KMS-11 (cell line): ENCODE measurements around the gene NTN3.

ENCODE experiments used
- H2AFZ ChIP-seq: fragments of 200-600 bp; sonication (generic); 2 replicates; pipeline ENCODE4 v1.6.1; 2016; ENCODE audit warnings: antibody characterized with exemption, mixed run types, low read depth
- H3K27ac ChIP-seq: fragments of 200-600 bp; sonication (generic); 2 replicates; pipeline ENCODE4 v1.6.1; 2016; ENCODE audit warnings: mild to moderate bottlenecking, mixed run types
- H3K27me3 ChIP-seq: fragments of 200-600 bp; sonication (generic); 2 replicates; pipeline ENCODE4 v1.6.1; 2017; ENCODE audit warnings: mild to moderate bottlenecking, low read depth, mixed run types, moderate library complexity; ENCODE audit not compliant: insufficient read depth
- H3K36me3 ChIP-seq: fragments of 200-600 bp; sonication (generic); 2 replicates; pipeline ENCODE4 v1.6.1; 2017; ENCODE audit warnings: mild to moderate bottlenecking, mixed run types; ENCODE audit not compliant: insufficient read depth
- H3K4me1 ChIP-seq: fragments of 200-600 bp; sonication (generic); 2 replicates; pipeline ENCODE4 v1.6.1; 2016; ENCODE audit warnings: mild to moderate bottlenecking, low read depth, mixed run types; ENCODE audit not compliant: poor library complexity, severe bottlenecking
- H3K4me2 ChIP-seq: fragments of 200-600 bp; sonication (generic); 2 replicates; pipeline ENCODE4 v1.7.0; 2016; ENCODE audit warnings: mild to moderate bottlenecking, mixed run types
- H3K4me3 ChIP-seq: fragments of 200-600 bp; sonication (generic); IDR thresholded peaks from 2 replicates; pipeline ENCODE4 v1.6.1; 2017; ENCODE audit warnings: low read depth, low read length, mixed read lengths; ENCODE audit not compliant: insufficient read depth
- H3K79me2 ChIP-seq: fragments of 200-600 bp; sonication (generic); 2 replicates; pipeline ENCODE4 v1.6.1; 2016; ENCODE audit warnings: low read depth, mixed run types; ENCODE audit not compliant: insufficient read depth
- H3K9ac ChIP-seq: fragments of 200-600 bp; sonication (generic); 2 replicates; pipeline ENCODE4 v1.6.1; 2016; ENCODE audit warnings: mild to moderate bottlenecking, mixed run types
- H4K20me1 ChIP-seq: fragments of 200-600 bp; sonication (generic); 2 replicates; pipeline ENCODE4 v1.6.1; 2016; ENCODE audit warnings: mild to moderate bottlenecking, mixed run types; ENCODE audit not compliant: insufficient read depth
- TF ChIP-seq, protein P1 (sequence below): fragments of 200-600 bp; sonication (generic); conservative IDR thresholded peaks from 2 replicates; pipeline ENCODE4 v1.6.1; 2017; ENCODE audit warnings: low read depth, mild to moderate bottlenecking, antibody characterized with exemption, low read length, moderate library complexity, mixed read lengths

The NTN3 gene

DNA sequence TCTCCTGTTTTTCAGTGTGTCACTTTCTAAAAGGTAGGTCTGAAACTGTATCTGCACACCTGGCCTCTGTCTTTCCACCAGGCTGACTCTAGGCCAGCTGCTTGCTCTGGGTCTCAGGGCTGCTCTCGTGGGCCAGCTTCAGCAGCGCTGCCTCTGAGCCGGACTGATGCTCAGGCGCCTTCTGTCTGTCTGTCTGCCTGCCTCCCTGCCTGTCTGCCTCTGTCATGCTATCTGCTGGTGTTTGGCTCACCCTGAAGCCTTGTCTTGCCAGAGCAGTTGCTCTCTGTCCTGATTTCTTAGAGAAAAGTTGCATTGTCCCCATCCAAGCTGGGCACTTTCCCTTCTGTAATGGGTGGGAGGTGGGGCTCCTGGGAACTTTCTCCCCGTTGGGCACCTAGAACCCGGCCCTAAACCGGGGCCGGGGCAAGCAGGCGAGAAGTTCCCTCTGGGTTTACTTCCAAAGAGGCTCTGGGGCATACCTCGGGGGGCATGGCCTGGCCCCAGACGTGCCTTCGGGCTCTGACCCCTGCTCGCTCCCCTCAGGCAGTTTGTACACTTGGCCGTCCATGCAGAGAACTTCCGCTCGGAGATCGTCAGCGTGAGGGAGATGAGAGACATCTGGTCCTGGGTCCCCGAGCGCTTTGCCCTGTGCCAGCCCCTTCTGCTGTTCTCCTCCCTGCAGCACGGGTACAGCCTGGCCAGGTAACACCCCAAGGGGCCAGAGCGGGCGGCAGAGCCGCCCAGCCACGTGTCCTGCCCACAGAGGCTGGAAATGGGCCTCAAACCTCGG lies 26.8 kb downstream of the NTN3 start:
- Histone ChIP-seq H3K27ac (no peak overlapping the region; the same call in 1 of the 2 replicates), H3K4me1 (no peaks in the 10 kb centered on the region), H3K36me3 (no peaks in the 10 kb centered on the region), H4K20me1 (no peaks in the 10 kb centered on the region), H3K4me2 (no peak overlapping the region), H3K9ac (no peak overlapping the region), H2AFZ (no peak overlapping the region), H3K4me3 (no peak overlapping the region), H3K27me3 (no peaks in the 10 kb centered on the region), H3K79me2 (no peaks in the 10 kb centered on the region)
- TF ChIP-seq, protein P1, sequence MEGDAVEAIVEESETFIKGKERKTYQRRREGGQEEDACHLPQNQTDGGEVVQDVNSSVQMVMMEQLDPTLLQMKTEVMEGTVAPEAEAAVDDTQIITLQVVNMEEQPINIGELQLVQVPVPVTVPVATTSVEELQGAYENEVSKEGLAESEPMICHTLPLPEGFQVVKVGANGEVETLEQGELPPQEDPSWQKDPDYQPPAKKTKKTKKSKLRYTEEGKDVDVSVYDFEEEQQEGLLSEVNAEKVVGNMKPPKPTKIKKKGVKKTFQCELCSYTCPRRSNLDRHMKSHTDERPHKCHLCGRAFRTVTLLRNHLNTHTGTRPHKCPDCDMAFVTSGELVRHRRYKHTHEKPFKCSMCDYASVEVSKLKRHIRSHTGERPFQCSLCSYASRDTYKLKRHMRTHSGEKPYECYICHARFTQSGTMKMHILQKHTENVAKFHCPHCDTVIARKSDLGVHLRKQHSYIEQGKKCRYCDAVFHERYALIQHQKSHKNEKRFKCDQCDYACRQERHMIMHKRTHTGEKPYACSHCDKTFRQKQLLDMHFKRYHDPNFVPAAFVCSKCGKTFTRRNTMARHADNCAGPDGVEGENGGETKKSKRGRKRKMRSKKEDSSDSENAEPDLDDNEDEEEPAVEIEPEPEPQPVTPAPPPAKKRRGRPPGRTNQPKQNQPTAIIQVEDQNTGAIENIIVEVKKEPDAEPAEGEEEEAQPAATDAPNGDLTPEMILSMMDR: no peak

DNA sequence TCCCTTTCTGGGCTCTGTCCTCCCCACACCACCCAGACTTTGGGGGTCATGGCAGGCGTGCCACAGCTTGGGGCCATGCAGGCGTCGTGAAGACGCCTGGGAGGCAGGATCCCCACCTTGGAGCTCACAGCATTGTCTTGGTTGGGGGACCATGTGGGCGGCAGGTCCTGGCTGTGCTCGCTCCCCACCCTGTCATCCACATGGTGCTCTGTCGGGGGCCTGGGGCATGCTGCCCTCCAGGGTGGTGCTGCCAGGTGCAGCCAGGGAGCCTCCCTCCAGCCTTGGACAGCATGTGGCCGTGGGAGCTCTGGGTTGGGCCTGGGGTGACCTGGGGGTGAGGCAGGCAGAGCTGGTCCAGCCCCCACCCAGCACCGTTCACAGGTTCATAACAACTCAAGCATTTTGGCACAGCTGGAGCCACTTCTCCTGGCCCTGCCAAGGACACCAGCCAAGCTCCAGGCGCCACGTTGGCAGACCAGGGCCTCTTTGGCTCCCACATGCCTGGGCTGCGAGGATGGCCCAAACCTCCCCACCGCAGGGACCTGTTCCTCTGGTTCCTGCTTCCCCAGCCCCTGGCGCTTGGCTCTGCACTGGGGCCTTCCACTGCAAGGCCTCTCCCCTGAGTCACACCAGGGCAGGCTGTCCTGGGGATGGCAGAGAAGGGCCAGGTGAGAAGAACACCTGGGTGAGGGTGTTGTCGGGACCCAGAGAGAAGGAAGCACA lies 27.6 kb downstream of the NTN3 start:
- Histone ChIP-seq H3K36me3 (no peaks in the 10 kb centered on the region), H3K4me2 (no peak overlapping the region), H3K27ac (no peak overlapping the region), H3K4me3 (no peak overlapping the region), H3K79me2 (no peaks in the 10 kb centered on the region), H2AFZ (no peak overlapping the region), H3K27me3 (no peaks in the 10 kb centered on the region), H4K20me1 (no peaks in the 10 kb centered on the region), H3K4me1 (no peaks in the 10 kb centered on the region), H3K9ac (no peak overlapping the region)
- TF ChIP-seq, protein P1: no peak

DNA sequence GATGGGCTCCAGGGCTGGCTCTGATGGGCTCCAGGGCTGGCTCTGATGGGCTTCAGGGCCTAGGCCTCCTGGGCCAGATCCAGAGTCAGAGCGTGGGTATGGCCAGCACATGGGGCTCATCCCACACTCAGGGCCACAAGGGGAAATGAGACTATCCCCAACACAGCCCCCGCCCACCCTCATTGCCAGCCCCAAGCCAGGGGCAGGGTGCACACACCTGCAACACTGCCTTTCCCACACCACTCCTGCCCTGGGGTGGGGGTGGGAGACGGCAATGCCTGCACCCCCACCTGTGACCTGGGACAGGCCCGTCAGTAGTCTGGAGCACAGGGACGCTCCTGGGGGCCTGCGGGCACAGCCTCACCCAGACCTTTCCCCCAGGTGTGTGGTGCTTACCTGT lies 28.4 kb downstream of the NTN3 start:
- Histone ChIP-seq H4K20me1 (no peaks in the 10 kb centered on the region), H3K4me1 (no peaks in the 10 kb centered on the region), H2AFZ (no peak overlapping the region), H3K27me3 (no peaks in the 10 kb centered on the region), H3K9ac (no peak overlapping the region), H3K4me2 (no peak overlapping the region), H3K27ac (no peak overlapping the region), H3K4me3 (no peak overlapping the region), H3K79me2 (no peaks in the 10 kb centered on the region), H3K36me3 (no peaks in the 10 kb centered on the region)
- TF ChIP-seq, protein P1: no peak

DNA sequence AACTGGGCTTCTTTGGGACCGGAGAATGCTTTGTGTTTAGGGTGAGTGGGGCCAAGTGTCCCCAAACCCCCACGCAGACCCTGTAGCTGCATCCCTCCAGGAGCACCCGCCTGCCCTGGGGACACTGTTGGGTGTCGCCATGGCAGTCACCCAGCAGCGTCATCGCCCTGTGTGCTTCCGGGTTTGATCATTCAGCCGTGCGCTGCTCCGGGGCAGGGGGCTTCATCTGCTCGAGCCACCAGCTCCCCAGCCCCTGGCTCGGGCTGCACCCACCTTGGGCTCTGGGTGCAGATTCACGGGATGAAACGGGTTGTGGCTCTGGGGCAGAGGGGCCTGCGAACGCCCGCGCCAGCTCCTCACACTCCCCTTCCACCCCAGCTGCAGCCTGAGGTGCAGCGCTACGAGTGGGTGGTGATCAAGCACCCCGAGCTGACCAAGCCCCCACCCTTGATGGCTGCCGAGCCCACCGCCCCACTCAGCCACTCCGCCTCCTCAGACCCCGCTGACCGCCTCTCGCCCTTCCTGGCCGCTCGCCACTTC lies 28.9 kb downstream of the NTN3 start:
- Histone ChIP-seq H3K36me3 (no peaks in the 10 kb centered on the region), H4K20me1 (no peaks in the 10 kb centered on the region), H3K4me1 (no peaks in the 10 kb centered on the region), H3K27ac (no peak overlapping the region), H2AFZ (no peak overlapping the region), H3K9ac (no peak overlapping the region), H3K79me2 (no peaks in the 10 kb centered on the region), H3K27me3 (no peaks in the 10 kb centered on the region), H3K4me2 (no peak overlapping the region), H3K4me3 (no peak overlapping the region)
- TF ChIP-seq, protein P1: no peak
